NCI-H82 treated with DMSO at 0.1 percent for 48 hours (cell line): ENCODE measurements around the gene TEKT3.

Experiments used
- DNase-seq: peaks from one replicate; lab custom pipeline; 2025; ENCODE audit not compliant: unreplicated experiment; lab: John Stamatoyannopoulos, UW

Gene TEKT3

GRCh38 chr17:15298176-15298575 lies 43.2 kb downstream of the TEKT3 start:
- no peak for DNase-seq

DNA sequence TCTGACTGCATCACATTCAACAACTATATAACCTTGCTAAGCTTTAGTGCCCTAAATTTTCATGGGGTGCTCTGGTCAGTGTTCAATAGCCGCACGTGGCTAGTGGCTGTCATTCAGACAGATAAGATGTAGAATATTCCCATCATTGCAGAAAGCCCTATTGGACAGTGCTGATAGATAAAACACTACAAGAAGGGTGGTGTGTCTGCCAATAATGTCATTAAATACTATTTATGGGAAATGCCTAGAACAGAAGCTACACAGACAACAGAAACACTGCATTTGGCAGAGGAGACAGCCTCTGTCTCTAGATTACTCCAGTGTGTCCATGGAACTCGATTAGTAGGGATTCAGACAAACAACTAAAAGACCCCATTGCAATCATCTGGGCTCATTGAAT lies 47.8 kb downstream of the TEKT3 start:
- DNase-seq, result no peak

GRCh38 chr17:15291674-15292361 lies 49.6 kb downstream of the TEKT3 start:
- DNase-seq, result no peak

DNA sequence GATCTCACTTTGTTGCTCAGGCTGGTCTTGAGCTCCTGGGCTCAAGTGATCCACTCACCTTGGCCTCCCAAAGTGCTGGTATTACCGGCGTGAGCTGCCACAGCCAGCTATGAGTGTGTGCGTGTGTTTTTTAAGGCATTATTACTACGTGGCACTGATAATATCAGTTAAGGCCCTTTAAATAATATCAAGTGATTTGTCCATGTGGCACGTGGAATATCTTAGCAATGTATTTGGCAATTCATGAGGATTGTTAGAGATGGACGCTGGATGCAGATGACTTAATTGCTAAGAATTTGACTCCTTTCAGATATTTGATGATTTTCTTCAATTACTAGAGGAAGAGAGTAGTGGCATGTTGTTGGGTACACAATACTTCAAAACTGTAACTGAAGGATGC lies 50.8 kb downstream of the TEKT3 start:
- no peak for DNase-seq

GRCh38 chr17:15289285-15290183 lies 51.9 kb downstream of the TEKT3 start:
- DNase-seq, result no peak

DNA sequence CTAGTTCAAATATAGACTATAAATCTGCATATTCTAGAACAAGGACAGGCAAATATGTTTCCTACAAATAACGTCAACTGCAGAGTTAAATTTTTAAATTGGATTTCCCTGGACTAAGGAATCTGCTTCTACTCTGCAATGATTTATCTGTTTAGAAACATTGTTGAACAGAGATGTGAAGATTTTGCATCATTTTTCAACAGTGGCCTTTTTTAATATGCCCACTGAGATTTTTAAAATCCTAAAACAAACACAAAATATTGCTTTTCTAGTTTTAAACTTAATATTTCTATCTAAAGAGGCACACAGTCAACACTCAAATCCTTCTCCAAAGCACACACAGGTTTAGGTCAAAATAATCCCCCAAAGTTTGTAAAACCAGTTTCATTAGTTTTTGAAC lies 52.5 kb downstream of the TEKT3 start:
- no peak for DNase-seq

DNA sequence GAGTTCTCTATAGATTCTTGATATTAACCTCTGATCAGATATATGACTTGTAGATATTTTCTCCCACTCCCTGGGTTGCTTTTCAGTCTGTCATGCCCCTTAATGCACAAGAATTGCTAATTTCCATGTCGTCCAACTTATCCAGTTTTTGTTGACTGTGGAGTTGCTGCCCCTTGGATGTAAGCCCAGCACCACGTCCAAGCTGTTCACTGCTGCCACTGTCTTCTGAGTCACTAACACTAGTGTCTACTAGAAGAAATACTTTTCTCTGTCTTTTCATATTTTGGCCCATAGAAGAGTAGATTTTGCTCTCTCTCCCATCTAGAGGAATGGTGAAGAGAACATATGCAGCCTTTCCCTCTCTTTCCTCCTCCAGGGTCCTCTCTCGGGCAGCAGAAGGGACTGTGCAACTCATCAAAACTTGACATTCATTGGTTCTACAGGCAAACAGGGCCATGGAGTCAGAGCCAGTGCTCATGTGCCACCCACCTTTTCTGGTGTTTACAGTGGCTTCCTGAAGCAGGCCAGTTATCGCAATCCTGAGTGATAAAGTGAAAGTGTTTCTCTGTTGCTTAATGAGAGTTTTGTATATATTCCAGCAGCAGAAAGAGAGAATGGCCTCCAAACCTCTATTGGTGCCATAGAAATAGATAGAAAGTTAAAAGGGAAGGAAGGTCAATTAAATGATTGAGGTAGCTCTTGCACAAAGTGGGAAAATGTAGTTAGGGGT lies 53.7 kb downstream of the TEKT3 start:
- DNase-seq, result no peak

DNA sequence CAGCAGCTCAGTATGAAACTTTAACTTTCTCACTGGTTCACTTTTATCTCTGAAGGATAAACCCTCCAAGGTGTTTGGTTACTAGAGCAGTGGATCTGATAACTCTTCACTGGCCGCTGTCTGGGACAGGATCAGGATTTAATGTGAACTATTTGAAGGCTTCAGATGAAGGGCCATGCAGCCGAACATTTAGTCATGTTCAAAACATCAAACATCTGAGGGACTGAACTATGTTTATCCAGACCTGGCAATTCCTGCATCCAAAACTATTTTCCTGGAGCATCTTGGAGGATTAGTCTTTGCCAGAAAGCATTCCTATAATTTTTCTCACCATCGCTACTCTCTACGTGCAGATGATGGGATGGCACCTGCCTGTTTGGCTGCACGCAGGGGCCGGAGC lies 55.9 kb downstream of the TEKT3 start:
- no peak for DNase-seq

DNA sequence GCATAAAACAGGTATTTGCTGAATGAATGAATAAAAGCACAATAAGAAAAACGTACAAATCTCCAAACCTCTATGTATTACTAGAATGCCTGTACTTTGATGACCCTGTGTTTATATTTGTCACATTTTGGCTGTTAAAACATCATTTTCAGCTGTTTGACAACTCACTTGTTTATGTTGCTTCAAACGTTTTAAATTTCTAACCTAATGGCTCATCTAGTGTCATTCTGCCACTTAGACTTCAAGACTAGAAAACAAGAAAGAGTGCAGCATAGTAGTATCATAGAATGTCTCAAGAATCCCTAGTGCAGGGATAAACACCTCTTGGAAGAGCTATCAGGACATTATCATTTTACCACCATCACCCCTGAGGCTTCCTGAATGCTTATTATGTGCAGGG lies 56.9 kb downstream of the TEKT3 start:
- DNase-seq, result no peak

GRCh38 chr17:15284107-15284506 lies 57.3 kb downstream of the TEKT3 start:
- DNase-seq, result no peak

DNA sequence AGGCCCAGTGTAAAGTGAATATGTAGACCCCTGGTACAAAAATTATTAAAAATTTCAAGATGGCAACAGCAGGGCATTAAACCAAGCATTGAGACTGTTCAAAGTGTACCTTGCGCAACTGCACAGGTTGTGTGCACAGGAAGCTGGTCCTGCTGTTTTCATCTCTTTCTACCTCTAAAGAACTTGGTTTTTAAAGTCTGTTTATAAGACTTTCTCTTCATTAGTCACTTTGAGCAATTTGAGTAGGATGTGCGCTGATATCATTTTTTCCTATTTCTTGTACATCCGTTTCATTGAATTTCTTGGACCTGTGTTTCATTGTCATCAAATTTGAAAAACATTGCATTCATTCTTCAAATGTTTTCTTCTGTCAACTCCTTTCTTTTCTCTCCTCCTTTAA lies 59.5 kb downstream of the TEKT3 start:
- no peak for DNase-seq

- no peak for DNase-seq
These were observed 62.4 kb downstream of the TEKT3 start for GRCh38 chr17:15278924-15279477.

DNA sequence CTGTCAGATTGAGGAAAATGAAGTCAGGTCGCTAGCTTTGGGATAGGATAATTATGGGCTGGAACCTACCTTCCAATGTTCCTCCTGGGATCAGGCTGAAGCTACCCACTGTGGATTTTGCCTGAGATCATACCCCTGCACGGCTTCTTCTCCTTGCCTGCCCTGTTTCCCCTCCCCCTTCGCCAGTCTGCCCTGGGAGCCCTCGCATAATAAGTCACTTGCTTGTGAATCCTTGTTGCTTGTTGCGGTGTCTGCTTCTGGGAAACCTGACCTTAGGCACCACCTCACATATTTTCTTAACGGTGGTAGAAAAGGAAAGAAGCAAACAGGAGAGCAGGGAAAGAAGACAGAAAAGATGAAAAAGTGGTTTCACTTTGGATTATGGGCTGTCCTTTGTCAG lies 63.0 kb downstream of the TEKT3 start:
- no peak for DNase-seq

DNA sequence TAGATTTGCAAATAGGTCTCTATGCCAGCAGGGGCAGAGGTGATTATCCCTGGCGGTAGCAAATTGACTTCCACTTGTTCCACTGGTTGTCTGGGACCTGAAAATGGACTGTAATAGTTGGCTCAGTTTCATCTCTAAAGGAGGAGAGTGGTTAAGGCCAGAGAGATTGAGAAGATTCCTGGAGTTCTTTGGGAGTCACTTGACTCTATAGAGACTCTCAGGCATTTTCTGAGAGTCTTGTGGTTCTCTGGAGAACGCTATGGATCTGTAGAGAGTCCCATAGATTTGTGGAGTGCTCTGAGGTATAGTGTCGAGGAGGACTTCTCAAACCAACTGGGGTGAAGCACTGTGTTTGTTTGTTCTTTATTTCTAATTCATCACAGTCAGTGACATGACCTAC lies 67.4 kb downstream of the TEKT3 start:
- no peak for DNase-seq

- no peak for DNase-seq
These were observed 68.1 kb downstream of the TEKT3 start for GRCh38 chr17:15273141-15273793.

GRCh38 chr17:15271741-15272140 lies 69.7 kb downstream of the TEKT3 start:
- DNase-seq, result no peak

- DNase-seq, result no peak
These were observed 70.6 kb downstream of the TEKT3 start for GRCh38 chr17:15270628-15271381.

DNA sequence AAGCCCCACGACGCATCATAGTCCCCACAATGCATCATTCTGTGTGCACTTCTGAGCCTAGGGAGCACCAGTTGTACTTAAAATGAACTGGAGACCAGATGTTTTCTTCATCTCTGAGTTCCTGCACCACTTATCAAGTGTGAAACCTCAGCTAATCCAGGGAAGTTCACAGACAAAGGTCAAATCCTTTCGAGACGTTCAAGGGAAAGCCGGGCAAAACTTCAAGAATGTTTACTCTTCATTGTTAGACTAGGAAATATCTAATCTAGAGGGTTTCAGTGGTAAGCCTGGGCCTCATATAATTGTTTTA lies 71.7 kb downstream of the TEKT3 start:
- DNase-seq, result no peak

DNA sequence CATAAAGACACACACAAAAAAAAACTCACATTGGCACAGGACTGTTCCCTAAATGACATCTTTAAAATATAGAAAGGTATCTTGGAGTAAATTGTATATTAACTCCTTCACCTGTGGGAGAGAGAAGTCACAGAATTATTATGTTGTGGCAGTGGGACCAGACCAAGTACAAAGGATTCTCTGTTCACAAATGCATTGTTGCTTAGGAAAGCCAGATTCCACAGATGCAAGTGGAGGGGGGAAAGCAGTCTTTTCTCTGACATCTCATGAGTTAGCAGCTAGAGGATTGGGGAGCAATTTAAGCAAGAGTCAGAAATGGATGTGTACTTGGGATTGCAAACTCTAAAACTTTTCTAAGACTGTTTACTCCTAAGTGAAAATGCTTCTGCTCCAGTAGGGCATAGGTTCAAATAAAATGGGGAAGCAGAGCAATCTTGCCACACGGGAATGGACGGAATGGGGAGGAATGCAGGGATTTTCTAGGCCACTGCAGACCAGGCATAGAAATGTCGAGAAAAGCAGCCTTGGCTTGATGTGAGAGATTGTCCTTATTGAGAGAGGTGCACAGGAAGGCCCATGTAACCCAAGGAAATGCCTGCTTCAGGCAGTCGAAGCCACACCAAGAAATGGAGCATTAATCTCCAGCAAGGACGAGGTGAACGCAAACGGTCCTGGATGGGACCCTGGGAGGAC lies 72.2 kb downstream of the TEKT3 start:
- DNase-seq, result no peak

- no peak for DNase-seq
These were observed 72.9 kb downstream of the TEKT3 start for GRCh38 chr17:15268461-15268860.
